HepG2 (cell line): Measurements from ENCODE around the gene CLEC20A.

Experiments used
- ATF3 ChIP-seq: sonication (generic); formaldehyde crosslinking; IDR thresholded peaks from 2 replicates; pipeline ENCODE4 v1.4.0; 2020; ENCODE audit warnings: missing genetic modification reagents
- CHD4 ChIP-seq: fragments of 200-600 bp; sonication (generic); IDR thresholded peaks from 2 replicates; pipeline ENCODE4 v1.7.0; 2017; ENCODE audit warnings: mild to moderate bottlenecking, low read length, borderline replicate concordance
- DMAP1 ChIP-seq: IDR thresholded peaks from 2 replicates; pipeline ENCODE4 v1.6.1; 2016
- ETS1 ChIP-seq: sonication (generic); formaldehyde crosslinking; IDR thresholded peaks from 2 replicates; pipeline ENCODE4 v1.4.0; 2020; ENCODE audit warnings: missing genetic modification reagents
- FOXA1 ChIP-seq, 2 experiments: fragments of 450-650 bp in 1 of 2; sonication (generic) in 1 of 2; formaldehyde crosslinking in 1 of 2; IDR thresholded peaks; 2 replicates each; pipeline versions ENCODE4 v1.4.0 to v1.6.1; 2016 to 2020; ENCODE audit warnings: missing genetic modification reagents in 1 of 2
- MYNN ChIP-seq: sonication (generic); formaldehyde crosslinking; IDR thresholded peaks from 2 replicates; pipeline ENCODE4 v1.4.0; 2020; ENCODE audit warnings: mild to moderate bottlenecking, low read depth, missing genetic modification reagents
- POLR2AphosphoS2 ChIP-seq: IDR thresholded peaks from 2 replicates; pipeline ENCODE4 v1.6.1; 2011; ENCODE audit warnings: low read depth, low read length, improper control_type of control experiment
- STAG1 ChIP-seq: sonication (generic); formaldehyde crosslinking; IDR thresholded peaks from 2 replicates; pipeline ENCODE4 v1.4.0; 2020; ENCODE audit warnings: missing genetic modification reagents
- TCF7 ChIP-seq: sonication (generic); IDR thresholded peaks from 2 replicates; pipeline ENCODE4 v1.6.1; 2016; ENCODE audit warnings: antibody characterized with exemption, low read depth
- TEAD2 ChIP-seq: sonication (generic); formaldehyde crosslinking; IDR thresholded peaks from 2 replicates; pipeline ENCODE4 v1.9.0; 2021; ENCODE audit warnings: missing genetic modification reagents
- TFE3 ChIP-seq: IDR thresholded peaks from 2 replicates; pipeline ENCODE4 v1.6.1; 2016
- THAP8 ChIP-seq: sonication (generic); formaldehyde crosslinking; IDR thresholded peaks from 2 replicates; pipeline ENCODE4 v1.5.1; 2020; ENCODE audit warnings: missing genetic modification reagents, mild to moderate bottlenecking, borderline replicate concordance
- ZNF737 ChIP-seq: sonication (generic); formaldehyde crosslinking; IDR thresholded peaks from 2 replicates; pipeline ENCODE4 v1.5.0; 2020; ENCODE audit warnings: missing genetic modification reagents, mild to moderate bottlenecking, borderline replicate concordance

- TF ChIP-seq MYNN (CRISPR knock-in tag) (no peak), DMAP1 (no peak), THAP8 (CRISPR knock-in tag) (no peak), ZNF737 (no peak), CHD4 (no peak), ETS1 (CRISPR knock-in tag) (no peak), TFE3 (CRISPR knock-in tag) (no peak), STAG1 (CRISPR knock-in tag) (no peak), FOXA1 (IDR thresholded peaks at IDR 0.05) (no peak), FOXA1 (CRISPR knock-in tag; IDR thresholded peaks at IDR 0.05) (no peak), TCF7 (no peak), TEAD2 (CRISPR knock-in tag) (no peak), POLR2AphosphoS2 (no peak), ATF3 (CRISPR knock-in tag) (no peak)
Measured at GRCh38 chr1:178544531-178544930, 47.8 kb upstream of the CLEC20A start.
